ENCODE data around the gene MYO1E. TPM values are rescaled to one million over a fixed set of nuclear protein-coding genes. Genes with fewer than 3 reads are reported as not detected.
A peak's percentile ranks its signal among the peaks of the same experiment; 100 is the strongest.

MYO1E gene
- 154 and 235 TPM in 2 replicates for total RNA-seq

GRCh38 chr15:59372352-59373211 lies at the start of gene MYO1E:
Gene MYO1E (minus strand): TSS chr15:59372871. CDS start chr15:59372500, 371 bp downstream.

GRCh38 chr15:59206623-59207183 lies 166.0 kb downstream of the MYO1E start, which contains the start of gene LDHAL6B:
Gene LDHAL6B (plus strand): TSS chr15:59206843. CDS start chr15:59206941, 98 bp downstream.

GRCh38 chr15:59104912-59105732 lies 267.5 kb downstream of the MYO1E start, which contains the start of gene CCNB2:
Gene CCNB2 (plus strand): TSS chr15:59105146. CDS start chr15:59105269, 123 bp downstream.

Small RNAs within 50 kb of the gene (small RNA-seq; reads per million reads assigned to genes)
- gene MIR2116, result 4.9 reads per million, percentile 92 among the genes with 10 or more reads in this experiment
- gene RF00019, result not detected
- not detected for gene RNU4-80P
- gene RNU6-212P, result not detected

Other genes starting within 250 kb of the MYO1E start
- not detected in 2 replicates for gene LDHAL6B, start 166.0 kb downstream of the MYO1E start, total RNA-seq
- 2.2 and 3.3 TPM in 2 replicates for gene FAM81A, start 65.3 kb upstream of the MYO1E start, total RNA-seq
- gene GCNT3, start 238.9 kb upstream of the MYO1E start, total RNA-seq, result 0.37 and 0.39 TPM in 2 replicates

Measured in subcutaneous preadipocyte (primary cell).